Measurements from ENCODE around the gene UBE2J1. TPM values are rescaled to one million over a fixed set of nuclear protein-coding genes. Genes with fewer than 3 reads are reported as not detected.
"Not testable (repeated sequence)": the region's sequence is repeated elsewhere in the genome, so short reads cannot be mapped to it uniquely, and the experiment has no call there.

Gene UBE2J1
- polyA plus RNA-seq, 2 donors, result 17.3 to 19.4 TPM

DNA sequence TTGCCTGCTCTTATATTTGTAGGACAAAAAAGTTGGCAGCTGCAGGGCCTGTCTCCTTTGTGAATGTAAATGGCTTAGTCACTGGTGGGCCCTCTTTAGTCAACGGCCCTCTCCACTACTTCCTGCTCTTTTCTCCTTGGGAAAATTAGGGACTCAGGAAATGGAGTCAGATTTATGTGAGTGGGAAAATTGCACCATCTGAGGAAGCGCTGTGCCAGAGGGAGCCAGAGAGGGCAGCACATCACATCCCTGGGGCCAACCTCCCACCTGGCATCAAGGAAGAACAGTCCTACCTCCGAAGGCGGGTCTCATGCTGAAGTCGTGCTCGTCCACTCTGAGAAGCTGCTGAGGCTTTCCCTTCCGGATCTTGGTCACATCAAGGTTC lies 53.1 kb downstream of the UBE2J1 start:
- H3K4me3 ChIP-seq (ENCODE audit: low read depth in 1 of 2, low read length in 2 of 2), result no peak overlapping the region
- WGBS, 2 donors, result 83 to 87% methylated on average over 7 of the region's 7 CpGs
- peaks cover 0 to 7% of the 10 kb centered on the region in 2 donors for H3K4me1 ChIP-seq (ENCODE audit: control insufficient read depth in 2 of 2, insufficient read depth in 2 of 2, low read length in 1 of 2)
- H3K27me3 ChIP-seq (ENCODE audit: control insufficient read depth in 1 of 2, insufficient read depth in 2 of 2, low read length in 2 of 2), result no peaks in the 10 kb centered on the region
- peaks cover 0 to 7% of the 10 kb centered on the region in 2 donors for H3K9me3 ChIP-seq (ENCODE audit: control insufficient read depth in 2 of 2, insufficient read depth in 1 of 2, low read depth in 1 of 2, low read length in 1 of 2)
- no peaks in the 10 kb centered on the region for H3K36me3 ChIP-seq (ENCODE audit: control insufficient read depth in 2 of 2, insufficient read depth in 2 of 2, low read length in 1 of 2)
- peak overlapping the region; percentile 63 to 68 for H3K27ac ChIP-seq (ENCODE audit: low read depth in 2 of 2, low read length in 1 of 2)

- peaks cover 0 to 7% of the 10 kb centered on the region in 2 donors for H3K9me3 ChIP-seq (ENCODE audit: control insufficient read depth in 2 of 2, insufficient read depth in 1 of 2, low read depth in 1 of 2, low read length in 1 of 2)
These were observed 53.6 kb downstream of the UBE2J1 start for GRCh38 chr6:89298680-89299465.

DNA sequence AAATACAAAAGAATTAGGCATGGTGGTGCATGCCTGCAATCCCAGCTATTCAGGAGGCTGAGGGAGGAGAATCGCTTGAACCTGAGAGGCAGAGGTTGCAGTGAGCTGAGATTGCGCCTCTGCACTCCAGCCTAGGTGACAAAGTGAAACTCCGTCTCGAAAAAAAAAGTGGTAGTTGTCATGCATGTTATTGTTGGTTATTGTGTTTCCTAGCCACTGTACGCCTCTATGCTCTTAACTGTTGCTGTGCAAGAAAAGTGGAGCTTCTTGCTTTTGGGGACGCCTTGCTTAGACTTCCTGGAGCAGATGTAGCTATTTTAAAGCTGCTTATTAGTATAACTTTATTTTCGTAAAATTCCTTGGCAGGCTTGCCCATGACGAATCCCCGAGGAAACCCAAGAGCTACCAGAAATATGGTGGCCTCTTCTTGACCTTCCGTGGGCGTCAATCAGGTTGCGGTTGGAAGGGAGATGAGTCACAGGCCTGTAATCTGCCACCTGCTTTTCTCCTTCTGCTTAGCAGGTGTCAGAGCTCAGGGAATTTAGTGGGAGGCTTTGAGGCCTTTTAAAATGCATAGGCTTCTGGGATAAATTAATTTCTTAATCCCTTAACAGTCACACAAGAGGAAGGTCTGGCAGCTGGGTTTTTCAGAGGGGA lies 54.7 kb downstream of the UBE2J1 start:
- Histone ChIP-seq H3K36me3 (ENCODE audit: control insufficient read depth in 2 of 2, insufficient read depth in 2 of 2, low read length in 1 of 2) (no peaks in the 10 kb centered on the region), H3K27ac (ENCODE audit: low read depth in 2 of 2, low read length in 1 of 2) (peak overlapping the region; percentile 85 to 90), H3K27me3 (ENCODE audit: control insufficient read depth in 1 of 2, insufficient read depth in 2 of 2, low read length in 2 of 2) (no peaks in the 10 kb centered on the region), H3K4me3 (ENCODE audit: low read depth in 1 of 2, low read length in 2 of 2) (peak overlapping the region in 1 of 2 donors; percentile 33), H3K9me3 (ENCODE audit: control insufficient read depth in 2 of 2, insufficient read depth in 1 of 2, low read depth in 1 of 2, low read length in 1 of 2) (peaks cover 0 to 5% of the 10 kb centered on the region in 2 donors), H3K4me1 (ENCODE audit: control insufficient read depth in 2 of 2, insufficient read depth in 2 of 2, low read length in 1 of 2) (peaks cover 0 to 7% of the 10 kb centered on the region in 2 donors)
- 22 to 26% methylated on average over 12 of the region's 12 CpGs for WGBS, 2 donors

More at GRCh38 chr6:89298680-89299465, 53.6 kb downstream of the UBE2J1 start:
- Histone ChIP-seq H3K36me3 (ENCODE audit: control insufficient read depth in 2 of 2, insufficient read depth in 2 of 2, low read length in 1 of 2) (no peaks in the 10 kb centered on the region), H3K27me3 (ENCODE audit: control insufficient read depth in 1 of 2, insufficient read depth in 2 of 2, low read length in 2 of 2) (no peaks in the 10 kb centered on the region), H3K27ac (ENCODE audit: low read depth in 2 of 2, low read length in 1 of 2) (peak overlapping the region; percentile 68 to 83), H3K4me1 (ENCODE audit: control insufficient read depth in 2 of 2, insufficient read depth in 2 of 2, low read length in 1 of 2) (peaks cover 0 to 7% of the 10 kb centered on the region in 2 donors), H3K4me3 (ENCODE audit: low read depth in 1 of 2, low read length in 2 of 2) (no peak overlapping the region)
- 41 to 58% methylated on average over 4 of the region's 4 CpGs for WGBS, 2 donors

DNA sequence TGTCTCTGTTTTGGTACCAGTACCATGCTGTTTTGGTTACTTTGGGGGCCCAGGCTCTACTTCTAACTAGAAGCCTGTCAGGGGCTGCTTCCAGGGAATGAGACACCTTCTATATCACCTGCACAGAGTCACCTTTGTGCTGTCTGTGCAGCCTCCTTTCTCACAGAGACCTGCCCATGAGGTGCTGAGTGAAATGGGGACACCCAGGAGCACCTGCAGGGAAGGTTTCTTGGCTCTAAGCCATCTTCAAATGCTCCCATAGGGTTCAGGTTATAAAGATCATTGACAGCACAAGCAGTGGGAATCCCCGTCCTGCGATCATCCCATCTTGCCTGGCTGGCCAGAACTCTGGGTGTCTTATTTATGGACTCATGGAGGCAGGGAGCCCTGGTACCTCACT lies 56.5 kb downstream of the UBE2J1 start:
- WGBS, 2 donors, result 93 to 97% methylated on average over 2 of the region's 2 CpGs
- H3K4me3 ChIP-seq (ENCODE audit: low read depth in 1 of 2, low read length in 2 of 2), result no peak overlapping the region
- no peaks in the 10 kb centered on the region for H3K9me3 ChIP-seq (ENCODE audit: control insufficient read depth in 2 of 2, insufficient read depth in 1 of 2, low read depth in 1 of 2, low read length in 1 of 2)
- peaks cover 0 to 7% of the 10 kb centered on the region in 2 donors for H3K4me1 ChIP-seq (ENCODE audit: control insufficient read depth in 2 of 2, insufficient read depth in 2 of 2, low read length in 1 of 2)
- H3K27ac ChIP-seq (ENCODE audit: low read depth in 2 of 2, low read length in 1 of 2), result no peak overlapping the region
- H3K36me3 ChIP-seq (ENCODE audit: control insufficient read depth in 2 of 2, insufficient read depth in 2 of 2, low read length in 1 of 2), result no peaks in the 10 kb centered on the region
- no peaks in the 10 kb centered on the region for H3K27me3 ChIP-seq (ENCODE audit: control insufficient read depth in 1 of 2, insufficient read depth in 2 of 2, low read length in 2 of 2)

- 54 to 78% methylated on average over 1 of the region's 1 CpG for WGBS, 2 donors
- not testable (repeated sequence) for H3K27ac ChIP-seq (ENCODE audit: low read depth in 2 of 2, low read length in 1 of 2); H3K27me3 ChIP-seq (ENCODE audit: control insufficient read depth in 1 of 2, insufficient read depth in 2 of 2, low read length in 2 of 2); H3K36me3 ChIP-seq (ENCODE audit: control insufficient read depth in 2 of 2, insufficient read depth in 2 of 2, low read length in 1 of 2); H3K4me1 ChIP-seq (ENCODE audit: control insufficient read depth in 2 of 2, insufficient read depth in 2 of 2, low read length in 1 of 2); H3K4me3 ChIP-seq (ENCODE audit: low read depth in 1 of 2, low read length in 2 of 2); H3K9me3 ChIP-seq (ENCODE audit: control insufficient read depth in 2 of 2, insufficient read depth in 1 of 2, low read depth in 1 of 2, low read length in 1 of 2)
These were observed 57.4 kb downstream of the UBE2J1 start for GRCh38 chr6:89295116-89295515.

DNA sequence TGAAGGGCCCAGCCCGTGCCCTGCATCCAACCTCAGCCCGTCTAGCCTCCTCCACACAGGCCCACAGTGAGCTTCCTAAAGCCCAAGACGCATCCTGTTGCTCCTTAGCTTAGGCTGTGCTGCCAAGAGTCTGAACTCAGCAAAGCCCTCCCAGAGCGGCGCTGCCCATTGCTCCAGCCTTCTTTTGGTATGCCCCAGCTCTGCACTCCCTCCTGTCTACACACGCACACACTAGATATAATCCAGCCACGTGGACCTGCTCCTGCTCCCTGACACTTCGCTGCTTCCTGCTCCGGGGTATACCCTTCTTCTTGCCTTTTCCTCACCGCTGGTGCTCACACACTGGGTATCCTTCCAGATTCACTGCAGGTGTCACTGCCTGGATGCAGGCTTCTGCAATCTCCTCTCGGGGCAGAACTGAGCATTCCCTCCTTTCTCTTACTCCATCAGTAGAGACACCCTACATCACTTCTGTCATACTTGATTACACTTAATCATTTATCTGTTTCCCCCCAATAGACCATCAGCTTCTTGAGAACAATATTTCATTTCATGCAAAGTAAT lies 61.2 kb downstream of the UBE2J1 start:
- H3K27me3 ChIP-seq (ENCODE audit: control insufficient read depth in 1 of 2, insufficient read depth in 2 of 2, low read length in 2 of 2), result no peaks in the 10 kb centered on the region
- H3K36me3 ChIP-seq (ENCODE audit: control insufficient read depth in 2 of 2, insufficient read depth in 2 of 2, low read length in 1 of 2), result no peaks in the 10 kb centered on the region
- WGBS, 2 donors, result 84 to 88% methylated on average over 11 of the region's 11 CpGs
- H3K4me3 ChIP-seq (ENCODE audit: low read depth in 1 of 2, low read length in 2 of 2), result no peak overlapping the region
- peaks cover 0 to 3% of the 10 kb centered on the region in 2 donors for H3K9me3 ChIP-seq (ENCODE audit: control insufficient read depth in 2 of 2, insufficient read depth in 1 of 2, low read depth in 1 of 2, low read length in 1 of 2)
- H3K27ac ChIP-seq (ENCODE audit: low read depth in 2 of 2, low read length in 1 of 2), result no peak overlapping the region
- H3K4me1 ChIP-seq (ENCODE audit: control insufficient read depth in 2 of 2, insufficient read depth in 2 of 2, low read length in 1 of 2), result no peaks in the 10 kb centered on the region

DNA sequence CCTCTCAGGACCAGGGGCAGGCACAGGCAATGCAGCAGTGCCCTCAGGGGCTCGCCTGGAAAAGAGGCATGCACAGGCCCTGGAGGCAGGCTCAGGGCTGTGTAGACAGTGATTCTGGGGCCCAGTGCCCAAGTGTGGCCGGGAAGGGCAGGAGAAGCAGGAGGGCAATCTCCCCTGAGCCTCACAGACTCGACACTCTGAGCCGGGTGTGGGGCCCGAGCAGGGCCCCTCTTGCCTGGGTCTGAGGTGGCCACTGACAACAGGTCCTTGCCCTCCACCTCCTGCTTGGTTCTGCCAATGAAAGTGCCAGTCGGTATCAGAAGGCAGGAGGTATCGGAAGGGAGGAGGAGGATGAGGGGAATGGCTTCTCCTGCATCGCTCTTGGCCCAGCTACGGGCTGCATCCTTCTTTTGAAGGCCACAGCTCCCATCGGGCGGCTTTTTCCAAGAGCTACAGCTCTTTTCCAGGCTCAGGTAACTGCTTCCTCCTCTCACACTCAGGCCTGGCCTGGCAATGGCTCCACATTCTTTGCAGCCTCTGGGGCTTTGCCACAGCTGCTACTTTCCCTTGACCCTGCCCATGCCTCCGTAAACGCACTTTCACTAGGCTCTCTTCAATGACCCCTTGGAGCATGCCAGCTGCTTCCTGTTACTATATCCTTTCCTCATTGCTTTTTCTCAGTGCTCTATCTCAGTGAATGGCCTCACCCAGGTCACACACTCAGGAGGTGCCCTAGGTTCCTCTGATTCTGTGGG lies 61.9 kb downstream of the UBE2J1 start:
- Histone ChIP-seq H3K4me3 (ENCODE audit: low read depth in 1 of 2, low read length in 2 of 2) (no peak overlapping the region), H3K27ac (ENCODE audit: low read depth in 2 of 2, low read length in 1 of 2) (no peak overlapping the region), H3K36me3 (ENCODE audit: control insufficient read depth in 2 of 2, insufficient read depth in 2 of 2, low read length in 1 of 2) (no peaks in the 10 kb centered on the region), H3K9me3 (ENCODE audit: control insufficient read depth in 2 of 2, insufficient read depth in 1 of 2, low read depth in 1 of 2, low read length in 1 of 2) (peaks cover 0 to 3% of the 10 kb centered on the region in 2 donors), H3K27me3 (ENCODE audit: control insufficient read depth in 1 of 2, insufficient read depth in 2 of 2, low read length in 2 of 2) (no peaks in the 10 kb centered on the region), H3K4me1 (ENCODE audit: control insufficient read depth in 2 of 2, insufficient read depth in 2 of 2, low read length in 1 of 2) (no peaks in the 10 kb centered on the region)
- 82 to 83% methylated on average over 13 of the region's 13 CpGs for WGBS, 2 donors

GRCh38 chr6:89289710-89290109 lies 62.8 kb downstream of the UBE2J1 start:
- no peaks in the 10 kb centered on the region for H3K4me1 ChIP-seq (ENCODE audit: control insufficient read depth in 2 of 2, insufficient read depth in 2 of 2, low read length in 1 of 2)
- no peak overlapping the region for H3K27ac ChIP-seq (ENCODE audit: low read depth in 2 of 2, low read length in 1 of 2)
- no peaks in the 10 kb centered on the region for H3K36me3 ChIP-seq (ENCODE audit: control insufficient read depth in 2 of 2, insufficient read depth in 2 of 2, low read length in 1 of 2)
- H3K9me3 ChIP-seq (ENCODE audit: control insufficient read depth in 2 of 2, insufficient read depth in 1 of 2, low read depth in 1 of 2, low read length in 1 of 2), result peaks cover 0 to 3% of the 10 kb centered on the region in 2 donors
- H3K4me3 ChIP-seq (ENCODE audit: low read depth in 1 of 2, low read length in 2 of 2), result no peak overlapping the region
- 92 to 99% methylated on average over 3 of the region's 3 CpGs for WGBS, 2 donors
- H3K27me3 ChIP-seq (ENCODE audit: control insufficient read depth in 1 of 2, insufficient read depth in 2 of 2, low read length in 2 of 2), result no peaks in the 10 kb centered on the region

- Histone ChIP-seq H3K4me1 (ENCODE audit: control insufficient read depth in 2 of 2, insufficient read depth in 2 of 2, low read length in 1 of 2) (no peaks in the 10 kb centered on the region), H3K36me3 (ENCODE audit: control insufficient read depth in 2 of 2, insufficient read depth in 2 of 2, low read length in 1 of 2) (no peaks in the 10 kb centered on the region), H3K27ac (ENCODE audit: low read depth in 2 of 2, low read length in 1 of 2) (no peak overlapping the region), H3K4me3 (ENCODE audit: low read depth in 1 of 2, low read length in 2 of 2) (no peak overlapping the region), H3K9me3 (ENCODE audit: control insufficient read depth in 2 of 2, insufficient read depth in 1 of 2, low read depth in 1 of 2, low read length in 1 of 2) (peaks cover 0 to 3% of the 10 kb centered on the region in 2 donors), H3K27me3 (ENCODE audit: control insufficient read depth in 1 of 2, insufficient read depth in 2 of 2, low read length in 2 of 2) (no peaks in the 10 kb centered on the region)
- WGBS, 2 donors, result 91 to 92% methylated on average over 9 of the region's 9 CpGs
These were observed 65.0 kb downstream of the UBE2J1 start for GRCh38 chr6:89287351-89288028.
